DMS 273 treated with DMSO at 0.1 percent for 48 hours (cell line): ENCODE measurements around the gene P2RX7.
"Not testable (repeated sequence)": the region's sequence is repeated elsewhere in the genome, so short reads cannot be mapped to it uniquely, and the experiment has no call there.

Experiments used
- DNase-seq: peaks from one replicate; lab custom pipeline; 2025; lab: John Stamatoyannopoulos, UW

P2RX7 gene

GRCh38 chr12:121170611-121171260 lies 38.1 kb downstream of the P2RX7 start:
- no peak for DNase-seq

GRCh38 chr12:121172145-121172544 lies 39.5 kb downstream of the P2RX7 start:
- DNase-seq, result no peak

- no peak for DNase-seq
Measured at GRCh38 chr12:121175383-121176119, 42.9 kb downstream of the P2RX7 start.

GRCh38 chr12:121176826-121177529 lies 44.3 kb downstream of the P2RX7 start:
- DNase-seq, result no peak

GRCh38 chr12:121181181-121181580 lies 48.5 kb downstream of the P2RX7 start:
- DNase-seq, result peak; percentile 31

GRCh38 chr12:121182222-121182893 lies 49.7 kb downstream of the P2RX7 start:
- no peak for DNase-seq

- no peak for DNase-seq
Measured at GRCh38 chr12:121184425-121184824, 51.7 kb downstream of the P2RX7 start.

- no peak for DNase-seq
Measured at GRCh38 chr12:121184984-121185889, 52.6 kb downstream of the P2RX7 start.

- no peak for DNase-seq
Measured at GRCh38 chr12:121186826-121187225, 54.1 kb downstream of the P2RX7 start.

GRCh38 chr12:121187501-121187900 lies 54.8 kb downstream of the P2RX7 start:
- no peak for DNase-seq

GRCh38 chr12:121188227-121188626 lies 55.6 kb downstream of the P2RX7 start:
- DNase-seq, result no peak

- DNase-seq, result no peak
Measured at GRCh38 chr12:121189131-121189530, 56.5 kb downstream of the P2RX7 start.

- DNase-seq, result no peak
Measured at GRCh38 chr12:121189619-121190155, 57.0 kb downstream of the P2RX7 start.

GRCh38 chr12:121190523-121191031 lies 57.9 kb downstream of the P2RX7 start:
- DNase-seq, result no peak

- no peak for DNase-seq
Measured at GRCh38 chr12:121191151-121191550, 58.5 kb downstream of the P2RX7 start.

GRCh38 chr12:121196902-121197301 lies 64.2 kb downstream of the P2RX7 start:
- DNase-seq, result no peak

GRCh38 chr12:121198949-121199348 lies 66.3 kb downstream of the P2RX7 start:
- DNase-seq, result no peak

GRCh38 chr12:121201140-121201539 lies 68.5 kb downstream of the P2RX7 start:
- DNase-seq, result not testable (repeated sequence)

GRCh38 chr12:121202407-121203355 lies 70.0 kb downstream of the P2RX7 start:
- no peak for DNase-seq

GRCh38 chr12:121203482-121203881 lies 70.8 kb downstream of the P2RX7 start:
- no peak for DNase-seq
